SK-N-SH treated with all-trans-retinoic acid at 6 μM for 48 hours (cell line): ENCODE data around the gene GGN.
"Not testable (repeated sequence)": the region's sequence is repeated elsewhere in the genome, so short reads cannot be mapped to it uniquely, and the experiment has no call there.

Source experiments
- ATAC-seq: fragments of 200-7000 bp; cut with Tn5 transposase; 3 replicates; pipeline ENCODE4 v1.9.1; 2020; ENCODE audit warnings: mild to moderate bottlenecking, moderate library complexity
- ARNTL ChIP-seq: fragments of 450-650 bp; formaldehyde crosslinking; IDR thresholded peaks from 2 replicates; pipeline ENCODE4 v1.5.0; 2020; ENCODE audit warnings: low read depth, mild to moderate bottlenecking, moderate library complexity, borderline replicate concordance
- CSDC2 ChIP-seq: fragments of 250-450 bp; sonication (Bioruptor Pico); IDR thresholded peaks from 2 replicates; pipeline ENCODE4 v1.5.0; 2020; ENCODE audit warnings: mild to moderate bottlenecking, moderate library complexity
- CSRNP3 ChIP-seq: fragments of 250-450 bp; sonication (Bioruptor Pico); IDR thresholded peaks from 2 replicates; pipeline ENCODE4 v1.5.1; 2021; ENCODE audit warnings: mild to moderate bottlenecking, moderate library complexity
- ESRRG ChIP-seq: fragments of 250-450 bp; sonication (Bioruptor Pico); IDR thresholded peaks from 2 replicates; pipeline ENCODE4 v1.6.1; 2021; ENCODE audit warnings: mild to moderate bottlenecking
- GLIS3 ChIP-seq: fragments of 250-450 bp; sonication (Bioruptor Pico); IDR thresholded peaks from 2 replicates; pipeline ENCODE4 v1.5.0; 2020; ENCODE audit warnings: mild to moderate bottlenecking, moderate library complexity
- ISL1 ChIP-seq: fragments of 250-450 bp; sonication (Bioruptor Pico); IDR thresholded peaks from 2 replicates; pipeline ENCODE4 v2.1.2; 2022; ENCODE audit warnings: mild to moderate bottlenecking, moderate library complexity
- OSR1 ChIP-seq: fragments of 250-450 bp; sonication (Bioruptor Pico); IDR thresholded peaks from 2 replicates; pipeline ENCODE4 v1.8.0; 2022; ENCODE audit warnings: moderate library complexity, mild to moderate bottlenecking, inconsistent platforms
- PATZ1 ChIP-seq: fragments of 250-450 bp; sonication (Bioruptor Pico); IDR thresholded peaks from 2 replicates; pipeline ENCODE4 v1.8.0; 2020; ENCODE audit warnings: mild to moderate bottlenecking, moderate library complexity, borderline replicate concordance
- POU6F1 ChIP-seq: fragments of 250-450 bp; sonication (Bioruptor Pico); IDR thresholded peaks from 2 replicates; pipeline ENCODE4 v1.8.0; 2021; ENCODE audit warnings: low read depth, mild to moderate bottlenecking, moderate library complexity, borderline replicate concordance
- PPARA ChIP-seq: fragments of 250-450 bp; sonication (Bioruptor Pico); IDR thresholded peaks from 2 replicates; pipeline ENCODE4 v1.5.0; 2020; ENCODE audit warnings: mild to moderate bottlenecking, borderline replicate concordance
- RARB ChIP-seq: fragments of 250-450 bp; sonication (Bioruptor Pico); IDR thresholded peaks from 2 replicates; pipeline ENCODE4 v1.8.0; 2021; ENCODE audit warnings: mild to moderate bottlenecking, moderate library complexity
- SNAI2 ChIP-seq: fragments of 250-450 bp; sonication (Bioruptor Pico); IDR thresholded peaks from 2 replicates; pipeline ENCODE4 v1.5.0; 2020; ENCODE audit warnings: mild to moderate bottlenecking, moderate library complexity
- TCF4 ChIP-seq: fragments of 250-450 bp; sonication (Bioruptor Pico); IDR thresholded peaks from 2 replicates; pipeline ENCODE4 v1.8.0; 2021; ENCODE audit warnings: mild to moderate bottlenecking, moderate library complexity, borderline replicate concordance
- TOX ChIP-seq: fragments of 250-450 bp; sonication (Bioruptor Pico); IDR thresholded peaks from 2 replicates; pipeline ENCODE4 v1.8.0; 2021; ENCODE audit warnings: mild to moderate bottlenecking, moderate library complexity, borderline replicate concordance
- TSHZ2 ChIP-seq: fragments of 250-450 bp; sonication (Bioruptor Pico); IDR thresholded peaks from 2 replicates; pipeline ENCODE4 v1.5.0; 2020; ENCODE audit warnings: mild to moderate bottlenecking, moderate library complexity
- ZC3H10 ChIP-seq: fragments of 250-450 bp; sonication (Bioruptor Pico); IDR thresholded peaks from 2 replicates; pipeline ENCODE4 v1.5.1; 2021; ENCODE audit warnings: mild to moderate bottlenecking, moderate library complexity
- ZFP3 ChIP-seq: fragments of 250-450 bp; sonication (Bioruptor Pico); IDR thresholded peaks from 2 replicates; pipeline ENCODE4 v1.5.0; 2020; ENCODE audit warnings: mild to moderate bottlenecking, moderate library complexity
- ZFP30 ChIP-seq: fragments of 450-650 bp; formaldehyde crosslinking; IDR thresholded peaks from 2 replicates; pipeline ENCODE4 v1.5.0; 2022; ENCODE audit warnings: mild to moderate bottlenecking, moderate library complexity
- ZNF70 ChIP-seq: fragments of 450-650 bp; formaldehyde crosslinking; IDR thresholded peaks from 2 replicates; pipeline ENCODE4 v1.5.0; 2020; ENCODE audit warnings: mild to moderate bottlenecking, moderate library complexity
- ZNF8 ChIP-seq: fragments of 450-650 bp; formaldehyde crosslinking; IDR thresholded peaks from 2 replicates; pipeline ENCODE4 v1.5.0; 2020; ENCODE audit warnings: mild to moderate bottlenecking, moderate library complexity

The GGN gene

GRCh38 chr19:38411041-38411712 lies 23.3 kb upstream of the GGN start:
- TF ChIP-seq ESRRG (no peak), ZC3H10 (no peak), ZFP3 (no peak)
- ATAC-seq, result no peak; the same call in 2 of the 3 replicates

GRCh38 chr19:38410407-38410806 lies 22.6 kb upstream of the GGN start:
- ATAC-seq, result not testable (repeated sequence)

- ATAC-seq, result peak; percentile 56
- TF ChIP-seq ARNTL (CRISPR knock-in tag), result no peak
- TF ChIP-seq ZNF8, result no peak
- no peak for TF ChIP-seq ESRRG
- no peak for TF ChIP-seq ZC3H10
- no peak for TF ChIP-seq SNAI2
- no peak for TF ChIP-seq GLIS3
- TF ChIP-seq ZNF70 (CRISPR knock-in tag), result no peak
- no peak for TF ChIP-seq CSRNP3 (CRISPR knock-in tag)
- no peak for TF ChIP-seq POU6F1 (CRISPR knock-in tag)
- no peak for TF ChIP-seq TCF4
- no peak for TF ChIP-seq TOX (CRISPR knock-in tag)
- no peak for TF ChIP-seq ZFP30 (CRISPR knock-in tag)
- no peak for TF ChIP-seq PATZ1
These were observed 21.8 kb upstream of the GGN start for GRCh38 chr19:38409631-38410133.

GRCh38 chr19:38405276-38405675 lies 17.4 kb upstream of the GGN start:
- TF ChIP-seq ISL1 (no peak), PATZ1 (no peak), OSR1 (CRISPR knock-in tag) (no peak), TSHZ2 (CRISPR knock-in tag) (no peak), ZNF70 (CRISPR knock-in tag) (no peak), ZNF8 (no peak), RARB (CRISPR knock-in tag) (no peak), CSDC2 (CRISPR knock-in tag) (no peak), PPARA (CRISPR knock-in tag) (no peak), ZC3H10 (no peak), TCF4 (no peak), GLIS3 (no peak), ZFP30 (CRISPR knock-in tag) (no peak), TOX (CRISPR knock-in tag) (no peak)
- no peak for ATAC-seq
